HEK293 (cell line): Measurements from ENCODE around the gene NME3.

Source experiments
- KLF1 ChIP-seq: fragments of 450-650 bp; formaldehyde crosslinking; IDR thresholded peaks from 2 replicates; pipeline ENCODE4 v1.5.1; 2016; ENCODE audit warnings: missing biosample characterization, missing genetic modification characterization
- KLF17 ChIP-seq: fragments of 450-650 bp; formaldehyde crosslinking; IDR thresholded peaks from 2 replicates; pipeline ENCODE4 v1.5.1; 2016; ENCODE audit warnings: missing biosample characterization, missing genetic modification characterization
- KLF8 ChIP-seq: fragments of 450-650 bp; formaldehyde crosslinking; IDR thresholded peaks from 2 replicates; pipeline ENCODE4 v1.5.1; 2016; ENCODE audit warnings: missing biosample characterization, missing genetic modification characterization
- MYNN ChIP-seq: fragments of 450-650 bp; formaldehyde crosslinking; IDR thresholded peaks from 2 replicates; pipeline ENCODE4 v1.5.1; 2016; ENCODE audit warnings: missing biosample characterization, missing genetic modification characterization, borderline replicate concordance
- OSR2 ChIP-seq: fragments of 450-650 bp; formaldehyde crosslinking; IDR thresholded peaks from 2 replicates; pipeline ENCODE4 v1.5.1; 2016; ENCODE audit warnings: missing biosample characterization, missing genetic modification characterization
- OVOL3 ChIP-seq: fragments of 450-650 bp; formaldehyde crosslinking; IDR thresholded peaks from 2 replicates; pipeline ENCODE4 v1.5.1; 2016; ENCODE audit warnings: missing biosample characterization, missing genetic modification characterization
- PATZ1 ChIP-seq: fragments of 450-650 bp; formaldehyde crosslinking; IDR thresholded peaks from 2 replicates; pipeline ENCODE4 v1.5.1; 2016; ENCODE audit warnings: missing biosample characterization, missing genetic modification characterization
- SCRT2 ChIP-seq: fragments of 450-650 bp; formaldehyde crosslinking; IDR thresholded peaks from 2 replicates; pipeline ENCODE4 v1.5.1; 2016; ENCODE audit warnings: missing biosample characterization, missing genetic modification characterization
- SP7 ChIP-seq: fragments of 450-650 bp; formaldehyde crosslinking; IDR thresholded peaks from 2 replicates; pipeline ENCODE4 v1.5.1; 2016; ENCODE audit warnings: missing biosample characterization, missing genetic modification characterization
- ZBTB17 ChIP-seq: fragments of 450-650 bp; formaldehyde crosslinking; IDR thresholded peaks from 2 replicates; pipeline ENCODE4 v1.5.1; 2016; ENCODE audit warnings: missing biosample characterization, missing genetic modification characterization
- ZBTB7A ChIP-seq: fragments of 450-650 bp; formaldehyde crosslinking; IDR thresholded peaks from 2 replicates; pipeline ENCODE4 v1.5.1; 2016; ENCODE audit warnings: low read depth, missing biosample characterization, missing genetic modification characterization
- ZBTB8A ChIP-seq: fragments of 450-650 bp; formaldehyde crosslinking; IDR thresholded peaks from 2 replicates; pipeline ENCODE4 v1.5.1; 2016; ENCODE audit warnings: missing biosample characterization, missing genetic modification characterization
- ZIC2 ChIP-seq: fragments of 450-650 bp; formaldehyde crosslinking; IDR thresholded peaks from 2 replicates; pipeline ENCODE4 v1.5.1; 2016; ENCODE audit warnings: missing biosample characterization, missing genetic modification characterization
- ZNF121 ChIP-seq: fragments of 450-650 bp; formaldehyde crosslinking; IDR thresholded peaks from 2 replicates; pipeline ENCODE4 v1.5.1; 2016; ENCODE audit warnings: missing biosample characterization, missing genetic modification characterization
- ZNF157 ChIP-seq: fragments of 450-650 bp; formaldehyde crosslinking; IDR thresholded peaks from 2 replicates; pipeline ENCODE4 v1.5.1; 2016; ENCODE audit warnings: missing biosample characterization, missing genetic modification characterization
- ZNF174 ChIP-seq: fragments of 450-650 bp; formaldehyde crosslinking; IDR thresholded peaks from 2 replicates; pipeline ENCODE4 v1.5.0; 2017; ENCODE audit warnings: missing biosample characterization, mild to moderate bottlenecking, missing genetic modification characterization
- ZNF202 ChIP-seq: fragments of 450-650 bp; formaldehyde crosslinking; IDR thresholded peaks from 2 replicates; pipeline ENCODE4 v1.5.1; 2016; ENCODE audit warnings: missing biosample characterization, missing genetic modification characterization, borderline replicate concordance
- ZNF211 ChIP-seq: fragments of 450-650 bp; formaldehyde crosslinking; IDR thresholded peaks from 2 replicates; pipeline ENCODE4 v1.5.1; 2016; ENCODE audit warnings: low read depth, missing biosample characterization, missing genetic modification characterization
- ZNF24 ChIP-seq: fragments of 450-650 bp; formaldehyde crosslinking; IDR thresholded peaks from 2 replicates; pipeline ENCODE4 v1.5.1; 2016; ENCODE audit warnings: missing biosample characterization, missing genetic modification characterization
- ZNF37A ChIP-seq: fragments of 450-650 bp; IDR thresholded peaks from 2 replicates; pipeline ENCODE4 v1.5.1; 2018; ENCODE audit warnings: missing biosample characterization, missing genetic modification characterization
- ZNF521 ChIP-seq: fragments of 450-650 bp; formaldehyde crosslinking; IDR thresholded peaks from 2 replicates; pipeline ENCODE4 v1.5.1; 2017; ENCODE audit warnings: missing biosample characterization, mild to moderate bottlenecking, missing genetic modification characterization
- ZNF544 ChIP-seq: fragments of 450-650 bp; formaldehyde crosslinking; IDR thresholded peaks from 2 replicates; pipeline ENCODE4 v1.5.0; 2017; ENCODE audit warnings: missing biosample characterization, missing genetic modification characterization
- ZNF560 ChIP-seq: fragments of 450-650 bp; formaldehyde crosslinking; IDR thresholded peaks from 2 replicates; pipeline ENCODE4 v1.5.1; 2017; ENCODE audit warnings: missing biosample characterization, missing genetic modification characterization, borderline replicate concordance
- ZNF670 ChIP-seq: fragments of 450-650 bp; formaldehyde crosslinking; IDR thresholded peaks from 2 replicates; pipeline ENCODE4 v1.5.1; 2016; ENCODE audit warnings: missing biosample characterization, missing genetic modification characterization, low read depth
- ZNF843 ChIP-seq: fragments of 450-650 bp; formaldehyde crosslinking; IDR thresholded peaks from 2 replicates; pipeline ENCODE4 v1.5.1; 2016; ENCODE audit warnings: missing biosample characterization, missing genetic modification characterization
- ZSCAN16 ChIP-seq: fragments of 450-650 bp; formaldehyde crosslinking; IDR thresholded peaks from 2 replicates; pipeline ENCODE4 v1.5.1; 2016; ENCODE audit warnings: missing biosample characterization, missing genetic modification characterization
- ZSCAN30 ChIP-seq: fragments of 450-650 bp; IDR thresholded peaks from 2 replicates; pipeline ENCODE4 v1.5.1; 2018; ENCODE audit warnings: missing biosample characterization, mild to moderate bottlenecking, missing genetic modification characterization, moderate library complexity
- ZXDB ChIP-seq: fragments of 450-650 bp; formaldehyde crosslinking; IDR thresholded peaks from 2 replicates; pipeline ENCODE4 v1.5.1; 2016; ENCODE audit warnings: missing biosample characterization, missing genetic modification characterization
- TF ChIP-seq, protein P1 (sequence below): fragments of 450-650 bp; formaldehyde crosslinking; IDR thresholded peaks from 2 replicates; pipeline ENCODE4 v1.5.1; 2016; ENCODE audit warnings: missing biosample characterization, missing genetic modification characterization, borderline replicate concordance
- TF ChIP-seq, protein P2 (sequence below): fragments of 450-650 bp; formaldehyde crosslinking; IDR thresholded peaks from 2 replicates; pipeline ENCODE4 v1.5.1; 2016; ENCODE audit warnings: missing biosample characterization, missing genetic modification characterization
- TF ChIP-seq, protein P3 (sequence below): fragments of 450-650 bp; formaldehyde crosslinking; IDR thresholded peaks from 2 replicates; pipeline ENCODE4 v1.5.1; 2017; ENCODE audit warnings: missing biosample characterization, missing genetic modification characterization

NME3 gene

GRCh38 chr16:1772908-1773702 lies 1.8 kb upstream of the NME3 start, which contains the start of gene MRPS34 (continued):
- TF ChIP-seq ZNF157 (tag by site-specific recombination) (no peak), ZNF121 (no peak), ZIC2 (tag by site-specific recombination) (peak; percentile 68), OSR2 (tag by site-specific recombination) (peak; percentile 30; the same call in 1 of the 2 replicates), ZNF24 (tag by site-specific recombination) (peak; percentile 59; the same call in 1 of the 2 replicates), MYNN (tag by site-specific recombination) (peak; percentile 39; the same call in 1 of the 2 replicates), ZNF560 (tag by site-specific recombination) (no peak), SCRT2 (tag by site-specific recombination) (peak; percentile 54; the same call in 1 of the 2 replicates), ZSCAN16 (tag by site-specific recombination) (0 out of 2 replicates have a peak, but pooled peaks have one; percentile 63), PATZ1 (tag by site-specific recombination) (peak; percentile 95), ZBTB7A (tag by site-specific recombination) (peak; percentile 82), KLF17 (tag by site-specific recombination) (peak; percentile 70), ZNF521 (no peak), ZNF843 (peak; percentile 38; the same call in 1 of the 2 replicates), ZNF37A (0 out of 2 replicates have a peak, but pooled peaks have one; percentile 25), ZNF174 (tag by site-specific recombination) (no peak), ZBTB8A (peak; percentile 32; the same call in 1 of the 2 replicates), KLF1 (tag by site-specific recombination) (peak; percentile 79; the same call in 1 of the 2 replicates), ZBTB17 (tag by site-specific recombination) (peak; percentile 62; the same call in 1 of the 2 replicates), ZNF670 (tag by site-specific recombination) (no peak), OVOL3 (tag by site-specific recombination) (peak; percentile 90), KLF8 (tag by site-specific recombination) (peak; percentile 71), ZSCAN30 (tag by site-specific recombination) (peak; percentile 84), ZNF211 (no peak), ZNF544 (no peak), ZNF202 (tag by site-specific recombination) (no peak), SP7 (peak; percentile 80), ZXDB (tag by site-specific recombination) (peak; percentile 73; the same call in 1 of the 2 replicates)
- TF ChIP-seq, protein P1, sequence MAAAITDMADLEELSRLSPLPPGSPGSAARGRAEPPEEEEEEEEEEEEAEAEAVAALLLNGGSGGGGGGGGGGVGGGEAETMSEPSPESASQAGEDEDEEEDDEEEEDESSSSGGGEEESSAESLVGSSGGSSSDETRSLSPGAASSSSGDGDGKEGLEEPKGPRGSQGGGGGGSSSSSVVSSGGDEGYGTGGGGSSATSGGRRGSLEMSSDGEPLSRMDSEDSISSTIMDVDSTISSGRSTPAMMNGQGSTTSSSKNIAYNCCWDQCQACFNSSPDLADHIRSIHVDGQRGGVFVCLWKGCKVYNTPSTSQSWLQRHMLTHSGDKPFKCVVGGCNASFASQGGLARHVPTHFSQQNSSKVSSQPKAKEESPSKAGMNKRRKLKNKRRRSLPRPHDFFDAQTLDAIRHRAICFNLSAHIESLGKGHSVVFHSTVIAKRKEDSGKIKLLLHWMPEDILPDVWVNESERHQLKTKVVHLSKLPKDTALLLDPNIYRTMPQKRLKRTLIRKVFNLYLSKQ = 0 out of 2 replicates have a peak, but pooled peaks have one; percentile 16
- TF ChIP-seq, protein P2, sequence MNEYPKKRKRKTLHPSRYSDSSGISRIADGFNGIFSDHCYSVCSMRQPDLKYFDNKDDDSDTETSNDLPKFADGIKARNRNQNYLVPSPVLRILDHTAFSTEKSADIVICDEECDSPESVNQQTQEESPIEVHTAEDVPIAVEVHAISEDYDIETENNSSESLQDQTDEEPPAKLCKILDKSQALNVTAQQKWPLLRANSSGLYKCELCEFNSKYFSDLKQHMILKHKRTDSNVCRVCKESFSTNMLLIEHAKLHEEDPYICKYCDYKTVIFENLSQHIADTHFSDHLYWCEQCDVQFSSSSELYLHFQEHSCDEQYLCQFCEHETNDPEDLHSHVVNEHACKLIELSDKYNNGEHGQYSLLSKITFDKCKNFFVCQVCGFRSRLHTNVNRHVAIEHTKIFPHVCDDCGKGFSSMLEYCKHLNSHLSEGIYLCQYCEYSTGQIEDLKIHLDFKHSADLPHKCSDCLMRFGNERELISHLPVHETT (tag by site-specific recombination) = peak; percentile 74
- TF ChIP-seq, protein P3, sequence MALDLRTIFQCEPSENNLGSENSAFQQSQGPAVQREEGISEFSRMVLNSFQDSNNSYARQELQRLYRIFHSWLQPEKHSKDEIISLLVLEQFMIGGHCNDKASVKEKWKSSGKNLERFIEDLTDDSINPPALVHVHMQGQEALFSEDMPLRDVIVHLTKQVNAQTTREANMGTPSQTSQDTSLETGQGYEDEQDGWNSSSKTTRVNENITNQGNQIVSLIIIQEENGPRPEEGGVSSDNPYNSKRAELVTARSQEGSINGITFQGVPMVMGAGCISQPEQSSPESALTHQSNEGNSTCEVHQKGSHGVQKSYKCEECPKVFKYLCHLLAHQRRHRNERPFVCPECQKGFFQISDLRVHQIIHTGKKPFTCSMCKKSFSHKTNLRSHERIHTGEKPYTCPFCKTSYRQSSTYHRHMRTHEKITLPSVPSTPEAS (tag by site-specific recombination) = no peak
